ENCODE measurements around the gene TRPC6.

Gene TRPC6

GRCh38 chr11:101583251-101584128 is at the start of gene TRPC6:
Gene TRPC6 (minus strand): TSS chr11:101584007. CDS start chr11:101583503, 504 bp downstream.
- peak; percentile 42 for DNase-seq

GRCh38 chr11:101620026-101620425 is 36.2 kb upstream of the TRPC6 start:
- no peak for DNase-seq

- DNase-seq = no peak
These were observed 34.9 kb upstream of the TRPC6 start for GRCh38 chr11:101618709-101619108.

- DNase-seq = no peak
These were observed 34.0 kb upstream of the TRPC6 start for GRCh38 chr11:101617735-101618332.

- no peak for DNase-seq
These were observed 28.7 kb upstream of the TRPC6 start for GRCh38 chr11:101612481-101612880.

- DNase-seq = no peak
These were observed 17.1 kb upstream of the TRPC6 start for GRCh38 chr11:101600924-101601323.

GRCh38 chr11:101586965-101587364 is 3.2 kb upstream of the TRPC6 start:
- no peak for DNase-seq

- DNase-seq = no peak
These were observed 848 bp upstream of the TRPC6 start for GRCh38 chr11:101584655-101585054.

GRCh38 chr11:101584129-101584515 is 315 bp upstream of the TRPC6 start:
- DNase-seq = no peak

GRCh38 chr11:101582989-101583250 is 887 bp downstream of the TRPC6 start:
- no peak for DNase-seq

GRCh38 chr11:101582236-101582988 is 1.4 kb downstream of the TRPC6 start:
- DNase-seq = peak; percentile 25

- DNase-seq = no peak
These were observed 6.3 kb downstream of the TRPC6 start for GRCh38 chr11:101577461-101577860.

GRCh38 chr11:101576456-101576855 is 7.4 kb downstream of the TRPC6 start:
- no peak for DNase-seq

- no peak for DNase-seq
These were observed 8.9 kb downstream of the TRPC6 start for GRCh38 chr11:101574886-101575285.

- DNase-seq = no peak
These were observed 16.7 kb downstream of the TRPC6 start for GRCh38 chr11:101567071-101567470.

GRCh38 chr11:101566626-101567025 is 17.2 kb downstream of the TRPC6 start:
- no peak for DNase-seq

- no peak for DNase-seq
These were observed 20.6 kb downstream of the TRPC6 start for GRCh38 chr11:101563166-101563565.

- no peak for DNase-seq
These were observed 28.4 kb downstream of the TRPC6 start for GRCh38 chr11:101555366-101555765.

GRCh38 chr11:101553891-101554292 is 29.9 kb downstream of the TRPC6 start:
- no peak for DNase-seq

GRCh38 chr11:101552888-101553287 is 30.9 kb downstream of the TRPC6 start:
- no peak for DNase-seq

- DNase-seq = no peak
These were observed 55.3 kb downstream of the TRPC6 start for GRCh38 chr11:101528541-101528940.

- no peak for DNase-seq
These were observed 60.1 kb downstream of the TRPC6 start for GRCh38 chr11:101523634-101524260.

GRCh38 chr11:101523193-101523592 is 60.6 kb downstream of the TRPC6 start:
- no peak for DNase-seq

Data from right hindlimb (tissue), 1 donor.